Thyroid gland (tissue), 4 donors: ENCODE data around the gene SERPINC1.

Experiments used
- POLR2A ChIP-seq, 2 donors: fragments of 450-650 bp; IDR thresholded peaks; one replicate each; pipeline ENCODE4 v1.6.1; 2017; ENCODE audit warnings: antibody characterized with exemption in 2 of 2, mild to moderate bottlenecking in 2 of 2, moderate library complexity in 1 of 2
- TF ChIP-seq, protein P1 (sequence below), 6 experiments: fragments of 200-600 bp in 3 of 6; fragments of 450-650 bp in 3 of 6; sonication (generic) in 3 of 6; IDR thresholded peaks; one replicate each; pipeline ENCODE4 v1.5.1; 2016 to 2019; ENCODE audit warnings: antibody characterized with exemption in 6 of 6, mild to moderate bottlenecking in 2 of 6, inconsistent platforms in 1 of 6, moderate library complexity in 1 of 6

DNA sequence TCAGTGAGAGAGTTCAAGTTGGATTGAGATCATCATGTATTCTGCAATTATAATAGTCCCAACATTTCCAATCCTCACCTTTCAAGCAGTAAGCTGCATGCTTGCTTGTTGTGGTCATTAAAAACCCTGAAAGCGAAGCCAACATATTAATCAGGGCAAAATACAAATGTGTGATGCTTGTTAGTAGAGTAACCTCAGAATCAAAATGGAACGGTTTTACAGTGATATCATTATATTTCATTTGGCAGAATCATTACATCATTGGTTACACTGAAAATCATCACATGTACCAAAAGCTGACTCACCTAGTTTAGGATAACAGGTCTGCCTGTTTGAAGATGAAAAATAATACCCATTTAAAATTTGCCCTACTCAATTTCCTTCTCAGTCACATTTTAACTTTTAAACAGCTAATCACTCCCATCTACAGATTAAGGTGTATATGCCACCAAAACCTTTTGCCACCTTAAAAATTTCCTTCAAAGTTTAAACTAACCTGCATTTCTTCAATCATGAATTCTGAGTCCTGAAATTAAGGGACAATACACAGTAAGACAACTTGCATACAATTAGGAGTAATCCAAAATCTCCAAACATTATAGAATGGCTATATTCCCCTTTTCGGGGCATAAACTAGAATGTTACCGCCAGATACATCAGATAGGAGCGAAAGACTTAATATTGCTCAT is 52.8 kb downstream of the SERPINC1 start:
- TF ChIP-seq, protein P1, sequence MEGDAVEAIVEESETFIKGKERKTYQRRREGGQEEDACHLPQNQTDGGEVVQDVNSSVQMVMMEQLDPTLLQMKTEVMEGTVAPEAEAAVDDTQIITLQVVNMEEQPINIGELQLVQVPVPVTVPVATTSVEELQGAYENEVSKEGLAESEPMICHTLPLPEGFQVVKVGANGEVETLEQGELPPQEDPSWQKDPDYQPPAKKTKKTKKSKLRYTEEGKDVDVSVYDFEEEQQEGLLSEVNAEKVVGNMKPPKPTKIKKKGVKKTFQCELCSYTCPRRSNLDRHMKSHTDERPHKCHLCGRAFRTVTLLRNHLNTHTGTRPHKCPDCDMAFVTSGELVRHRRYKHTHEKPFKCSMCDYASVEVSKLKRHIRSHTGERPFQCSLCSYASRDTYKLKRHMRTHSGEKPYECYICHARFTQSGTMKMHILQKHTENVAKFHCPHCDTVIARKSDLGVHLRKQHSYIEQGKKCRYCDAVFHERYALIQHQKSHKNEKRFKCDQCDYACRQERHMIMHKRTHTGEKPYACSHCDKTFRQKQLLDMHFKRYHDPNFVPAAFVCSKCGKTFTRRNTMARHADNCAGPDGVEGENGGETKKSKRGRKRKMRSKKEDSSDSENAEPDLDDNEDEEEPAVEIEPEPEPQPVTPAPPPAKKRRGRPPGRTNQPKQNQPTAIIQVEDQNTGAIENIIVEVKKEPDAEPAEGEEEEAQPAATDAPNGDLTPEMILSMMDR (IDR thresholded peaks at IDR 0.05) = no peak
- TF ChIP-seq POLR2A (IDR thresholded peaks at IDR 0.05) = no peak
